VCaP (cell line): ENCODE results near the gene ABCC5.

Experiments used
- H3K27ac ChIP-seq: fragments of 450-650 bp; 2 replicates; pipeline ENCODE4 v1.5.1; 2017
- TF ChIP-seq, protein P1 (sequence below): fragments of 450-650 bp; conservative IDR thresholded peaks from 2 replicates; pipeline ENCODE4 v1.5.1; 2017; ENCODE audit warnings: mild to moderate bottlenecking, moderate library complexity

ABCC5 gene

DNA sequence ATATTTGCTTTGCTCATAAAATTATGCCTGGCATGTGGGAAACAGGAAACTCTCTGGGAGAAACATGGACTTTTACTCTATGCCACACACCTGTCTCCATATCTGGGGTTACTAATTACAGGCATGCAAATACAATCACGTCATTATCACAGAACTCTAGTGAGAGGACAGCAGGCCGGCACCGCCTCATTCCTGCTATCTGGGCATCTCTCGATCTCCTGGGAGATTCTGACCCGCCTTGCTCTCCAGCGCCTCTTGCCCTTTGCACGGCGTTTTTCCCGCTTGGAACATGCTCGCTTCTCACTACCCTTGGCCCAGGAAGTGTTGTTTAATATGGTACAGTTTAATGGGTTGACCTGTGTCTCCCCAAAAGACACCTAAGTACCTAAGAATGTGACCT lies 87.6 kb downstream of the ABCC5 start:
- peak overlapping the region; percentile 30; the same call in 1 of the 2 replicates for H3K27ac ChIP-seq
- TF ChIP-seq, protein P1, sequence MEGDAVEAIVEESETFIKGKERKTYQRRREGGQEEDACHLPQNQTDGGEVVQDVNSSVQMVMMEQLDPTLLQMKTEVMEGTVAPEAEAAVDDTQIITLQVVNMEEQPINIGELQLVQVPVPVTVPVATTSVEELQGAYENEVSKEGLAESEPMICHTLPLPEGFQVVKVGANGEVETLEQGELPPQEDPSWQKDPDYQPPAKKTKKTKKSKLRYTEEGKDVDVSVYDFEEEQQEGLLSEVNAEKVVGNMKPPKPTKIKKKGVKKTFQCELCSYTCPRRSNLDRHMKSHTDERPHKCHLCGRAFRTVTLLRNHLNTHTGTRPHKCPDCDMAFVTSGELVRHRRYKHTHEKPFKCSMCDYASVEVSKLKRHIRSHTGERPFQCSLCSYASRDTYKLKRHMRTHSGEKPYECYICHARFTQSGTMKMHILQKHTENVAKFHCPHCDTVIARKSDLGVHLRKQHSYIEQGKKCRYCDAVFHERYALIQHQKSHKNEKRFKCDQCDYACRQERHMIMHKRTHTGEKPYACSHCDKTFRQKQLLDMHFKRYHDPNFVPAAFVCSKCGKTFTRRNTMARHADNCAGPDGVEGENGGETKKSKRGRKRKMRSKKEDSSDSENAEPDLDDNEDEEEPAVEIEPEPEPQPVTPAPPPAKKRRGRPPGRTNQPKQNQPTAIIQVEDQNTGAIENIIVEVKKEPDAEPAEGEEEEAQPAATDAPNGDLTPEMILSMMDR = no peak

DNA sequence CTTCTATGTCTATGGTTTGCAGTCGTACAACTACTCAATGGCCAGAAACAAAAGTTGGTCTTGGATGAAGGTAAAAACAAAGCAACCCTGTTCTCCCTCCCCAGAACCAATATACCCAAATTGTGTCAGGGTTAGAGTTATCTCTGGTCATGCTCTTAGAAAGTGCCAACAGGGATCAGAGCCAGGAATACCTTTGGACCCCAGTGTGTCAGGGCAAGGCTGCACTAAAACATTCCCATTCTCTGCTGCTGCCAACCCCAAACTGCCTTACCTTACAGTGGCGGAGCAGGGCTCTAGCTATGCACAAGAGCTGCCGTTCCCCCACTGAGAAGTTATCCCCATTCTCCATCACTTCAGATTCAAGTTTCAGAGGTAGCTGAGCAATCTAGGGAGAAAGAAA lies 90.6 kb downstream of the ABCC5 start:
- TF ChIP-seq, protein P1 = no peak
- H3K27ac ChIP-seq = no peak overlapping the region

DNA sequence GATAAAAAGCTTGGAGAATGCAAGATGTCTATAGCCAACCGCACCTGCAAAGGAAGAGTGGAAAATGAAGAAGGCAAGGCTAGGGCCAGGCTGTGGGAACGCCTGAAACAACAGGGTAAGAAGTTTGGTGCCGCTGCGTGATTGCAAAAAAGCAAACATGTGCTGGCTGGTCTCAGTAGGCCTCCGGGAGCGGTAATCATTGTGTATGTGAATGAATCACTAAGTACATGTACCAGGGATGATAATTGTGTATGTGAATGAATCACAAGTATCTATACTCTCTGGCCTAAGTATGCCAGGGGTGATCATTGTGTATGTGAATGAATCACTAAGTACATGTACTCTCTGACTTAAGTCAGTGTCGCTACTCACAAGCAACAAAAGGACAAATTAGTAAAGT lies 92.7 kb downstream of the ABCC5 start:
- TF ChIP-seq, protein P1 = no peak
- no peak overlapping the region for H3K27ac ChIP-seq

DNA sequence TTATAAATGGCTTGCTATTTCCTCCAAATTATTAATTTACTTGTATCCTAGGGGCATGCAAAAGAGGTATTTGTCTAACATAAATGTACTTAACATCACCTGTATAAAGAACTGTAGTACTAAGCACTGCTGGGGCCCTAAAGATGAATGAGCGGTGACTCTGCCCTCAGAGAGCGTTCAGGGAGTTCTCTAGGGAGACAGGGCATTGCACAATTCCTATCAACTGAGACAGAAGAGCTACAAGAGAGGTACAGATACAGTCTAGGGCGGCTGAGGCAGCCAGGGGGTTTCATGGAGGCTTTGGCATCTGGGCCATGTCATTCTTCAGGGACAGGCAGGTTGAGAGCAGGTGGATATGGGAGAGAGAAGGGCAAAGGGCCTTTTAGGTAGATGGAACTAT lies 93.1 kb downstream of the ABCC5 start:
- H3K27ac ChIP-seq = no peak overlapping the region
- TF ChIP-seq, protein P1 = no peak

DNA sequence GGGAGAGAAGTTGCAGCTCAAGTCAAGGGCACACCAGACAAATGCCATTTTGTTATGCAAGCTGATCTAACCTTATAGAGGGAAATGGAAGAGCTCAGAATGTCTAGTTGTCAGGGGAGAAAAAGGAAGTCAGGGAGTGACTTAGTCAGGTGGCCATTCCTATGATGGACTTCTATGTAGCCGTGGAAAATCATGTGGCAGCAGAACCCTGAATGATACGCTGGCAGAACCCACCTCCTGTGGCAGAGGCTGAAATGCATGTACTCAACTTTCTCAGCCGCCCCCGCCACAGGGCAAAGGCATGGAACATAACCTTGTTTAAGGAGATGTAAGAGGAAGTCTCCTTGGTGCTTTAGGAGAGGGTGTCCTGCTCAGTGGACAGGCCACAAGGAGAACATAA lies 95.3 kb downstream of the ABCC5 start:
- TF ChIP-seq, protein P1 = no peak

DNA sequence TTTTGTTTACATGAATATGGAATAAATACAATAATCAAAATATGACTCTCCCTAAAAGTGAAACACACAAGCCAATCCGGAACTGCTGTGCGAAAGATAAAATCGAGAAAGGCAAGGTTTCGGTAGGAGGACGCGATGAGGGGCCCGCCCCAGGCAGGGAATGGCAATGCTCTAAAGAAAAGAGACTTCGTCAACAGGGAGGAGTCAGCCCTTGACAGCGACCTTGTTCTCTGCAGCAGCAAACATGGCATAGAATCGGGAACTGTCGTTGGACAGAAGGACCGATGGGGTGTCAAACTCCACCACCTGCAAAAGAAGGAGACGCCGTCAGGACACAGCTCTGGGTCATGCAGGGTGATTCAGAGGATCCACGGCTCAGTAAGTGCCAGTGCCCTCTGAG lies 96.6 kb downstream of the ABCC5 start:
- no peak overlapping the region for H3K27ac ChIP-seq
- TF ChIP-seq, protein P1 = no peak

More for the DNA sequence above, 95.3 kb downstream of the ABCC5 start:
- H3K27ac ChIP-seq = no peak overlapping the region

DNA sequence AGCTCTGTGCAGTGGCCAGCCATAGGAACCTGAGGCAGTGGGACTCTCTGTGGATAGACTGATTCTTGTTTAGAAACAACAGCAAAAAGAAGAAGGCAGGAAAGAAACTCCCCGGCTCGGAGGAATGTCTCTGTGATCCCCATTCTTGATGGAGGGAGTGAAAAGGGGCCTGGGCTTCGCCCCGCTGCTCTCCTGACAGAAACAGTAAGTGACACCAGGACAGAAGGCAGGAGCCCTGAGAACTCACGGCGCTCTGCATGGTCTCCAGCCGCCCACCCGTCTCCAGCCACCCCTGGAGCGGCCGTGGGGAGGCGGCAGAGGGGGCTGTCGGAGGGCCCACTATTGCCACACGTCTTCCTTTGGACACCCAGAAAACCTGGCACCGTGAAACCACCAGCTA lies 97.3 kb downstream of the ABCC5 start:
- no peak overlapping the region for H3K27ac ChIP-seq
- TF ChIP-seq, protein P1 = no peak

DNA sequence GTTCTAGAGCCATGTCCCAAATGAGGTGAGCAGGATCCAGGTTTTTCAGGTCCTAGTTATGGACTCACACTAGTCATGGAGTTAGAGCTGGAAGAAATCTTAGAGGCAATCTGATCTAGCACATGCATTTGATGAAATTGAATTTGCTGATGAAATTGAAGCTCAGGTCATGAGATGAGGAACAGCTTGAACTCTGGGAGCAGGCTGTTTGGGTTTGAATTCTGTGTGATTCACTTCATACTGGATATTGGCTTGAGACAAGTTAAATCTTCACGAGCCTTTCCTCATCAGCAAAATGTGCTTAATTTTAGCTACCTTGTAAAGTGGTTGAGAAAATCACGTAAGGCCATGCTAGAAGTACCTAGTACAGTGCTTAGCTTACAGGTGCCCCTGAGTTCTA lies 99.5 kb downstream of the ABCC5 start:
- TF ChIP-seq, protein P1 = no peak
- H3K27ac ChIP-seq = no peak overlapping the region
